Progenitor cell of endocrine pancreas (in vitro differentiated cells): ENCODE data around the gene CD28. TPM values are rescaled to one million over a fixed set of nuclear protein-coding genes. Genes with fewer than 3 reads are reported as not detected.

Experiments
- DNase-seq: peaks from one replicate; pipeline ENCODE4 v3.0.0; 2021; ENCODE audit warnings: low spot score; ENCODE audit not compliant: unreplicated experiment
- H3K27ac Mint-ChIP-seq: 2 replicates; pipeline ENCODE4 v1.8.0; 2021; ENCODE audit warnings: mild to moderate bottlenecking, moderate library complexity, mixed read lengths
- H3K27me3 Mint-ChIP-seq: 2 replicates; pipeline ENCODE4 v1.8.0; 2021; ENCODE audit warnings: mixed read lengths
- H3K36me3 Mint-ChIP-seq: 2 replicates; pipeline ENCODE4 v1.8.0; 2022; ENCODE audit warnings: mixed read lengths; ENCODE audit not compliant: insufficient read depth
- H3K4me1 Mint-ChIP-seq: 2 replicates; pipeline ENCODE4 v1.8.0; 2021; ENCODE audit warnings: low read depth, mixed read lengths
- H3K4me3 Mint-ChIP-seq: 2 replicates; pipeline ENCODE4 v1.8.0; 2021; ENCODE audit warnings: low read depth, mild to moderate bottlenecking, moderate library complexity, mixed read lengths
- H3K9me3 Mint-ChIP-seq: 2 replicates; pipeline ENCODE4 v1.8.0; 2021; ENCODE audit warnings: low read depth, mixed read lengths
- total RNA-seq: library from RNA; stranded (reverse); gene quantifications from 2 replicates; pipeline ENCODE4 v1.2.1, GENCODE V29; 2021
- TF ChIP-seq, protein P1 (sequence below): fragments of 200-600 bp; sonication (generic); IDR thresholded peaks from one replicate; pipeline ENCODE4 v1.5.0; 2021; ENCODE audit warnings: antibody characterized with exemption, mild to moderate bottlenecking; ENCODE audit not compliant: unreplicated experiment

CD28 gene
- total RNA-seq, 1 donor from 2014 or later: not detected

DNA sequence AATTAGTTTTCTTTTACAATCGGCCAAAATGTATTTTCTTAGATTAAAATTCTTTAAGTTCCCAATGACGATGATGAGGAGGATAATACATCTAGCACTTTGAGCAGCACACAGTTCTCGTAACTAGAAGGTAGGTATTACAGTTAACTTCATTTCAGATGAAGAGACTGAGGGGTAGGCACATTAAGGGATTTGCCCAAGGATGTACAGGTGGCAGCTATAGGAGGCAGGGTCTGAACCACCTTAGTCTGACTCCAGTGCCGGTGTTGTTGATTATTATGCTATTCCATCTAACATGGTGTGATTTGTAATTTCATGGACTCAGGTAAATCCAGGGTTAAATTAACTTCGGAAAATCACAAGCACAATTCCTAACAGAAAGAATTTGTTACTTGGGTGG is 1.1 kb downstream of the CD28 start:
- Mint-ChIP-seq H3K4me3 (no peak overlapping the region), H3K9me3 (peaks cover 6% of the 10 kb centered on the region), H3K36me3 (no peaks in the 10 kb centered on the region), H3K27me3 (no peaks in the 10 kb centered on the region), H3K4me1 (peaks cover 2% of the 10 kb centered on the region), H3K27ac (no peak overlapping the region)
- TF ChIP-seq, protein P1, sequence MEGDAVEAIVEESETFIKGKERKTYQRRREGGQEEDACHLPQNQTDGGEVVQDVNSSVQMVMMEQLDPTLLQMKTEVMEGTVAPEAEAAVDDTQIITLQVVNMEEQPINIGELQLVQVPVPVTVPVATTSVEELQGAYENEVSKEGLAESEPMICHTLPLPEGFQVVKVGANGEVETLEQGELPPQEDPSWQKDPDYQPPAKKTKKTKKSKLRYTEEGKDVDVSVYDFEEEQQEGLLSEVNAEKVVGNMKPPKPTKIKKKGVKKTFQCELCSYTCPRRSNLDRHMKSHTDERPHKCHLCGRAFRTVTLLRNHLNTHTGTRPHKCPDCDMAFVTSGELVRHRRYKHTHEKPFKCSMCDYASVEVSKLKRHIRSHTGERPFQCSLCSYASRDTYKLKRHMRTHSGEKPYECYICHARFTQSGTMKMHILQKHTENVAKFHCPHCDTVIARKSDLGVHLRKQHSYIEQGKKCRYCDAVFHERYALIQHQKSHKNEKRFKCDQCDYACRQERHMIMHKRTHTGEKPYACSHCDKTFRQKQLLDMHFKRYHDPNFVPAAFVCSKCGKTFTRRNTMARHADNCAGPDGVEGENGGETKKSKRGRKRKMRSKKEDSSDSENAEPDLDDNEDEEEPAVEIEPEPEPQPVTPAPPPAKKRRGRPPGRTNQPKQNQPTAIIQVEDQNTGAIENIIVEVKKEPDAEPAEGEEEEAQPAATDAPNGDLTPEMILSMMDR: no peak
- no peak for DNase-seq

GRCh38 chr2:203708846-203709396 is 2.5 kb downstream of the CD28 start:
- Mint-ChIP-seq H3K27me3 (no peaks in the 10 kb centered on the region), H3K27ac (no peak overlapping the region), H3K4me1 (peaks cover 6% of the 10 kb centered on the region), H3K9me3 (no peaks in the 10 kb centered on the region), H3K4me3 (no peak overlapping the region), H3K36me3 (no peaks in the 10 kb centered on the region)
- no peak for DNase-seq
- TF ChIP-seq, protein P1: no peak

DNA sequence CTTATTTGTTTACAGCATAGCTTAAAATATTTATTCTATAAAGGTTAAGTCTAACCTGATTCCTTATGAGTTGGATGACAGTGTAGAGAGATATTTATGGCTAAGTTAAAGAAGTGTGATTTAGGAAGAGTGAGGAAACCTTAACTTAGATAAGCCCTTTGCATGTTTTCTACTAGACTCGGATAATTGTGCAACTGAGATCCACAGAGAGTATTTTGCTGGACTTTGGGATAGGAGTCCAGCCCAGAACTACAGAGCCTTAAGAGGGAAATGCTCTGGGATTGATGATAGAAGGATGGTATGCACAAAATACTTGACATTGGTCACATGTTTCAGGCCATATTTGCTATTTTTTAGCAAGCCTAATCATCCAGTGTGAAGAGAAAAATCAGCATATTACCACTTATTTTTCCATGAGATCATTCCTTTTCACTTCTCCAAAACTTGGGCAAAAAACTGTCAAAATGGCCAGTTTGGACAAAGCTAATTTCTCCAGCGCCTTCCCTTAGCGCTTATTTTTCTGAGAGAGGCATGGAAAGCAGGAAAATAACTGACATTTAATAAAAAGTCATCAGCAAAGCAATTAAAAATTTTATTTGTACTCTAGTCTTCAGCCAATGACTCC is 3.1 kb downstream of the CD28 start:
- TF ChIP-seq, protein P1: no peak
- Mint-ChIP-seq H3K4me3 (no peak overlapping the region), H3K27me3 (no peaks in the 10 kb centered on the region), H3K36me3 (no peaks in the 10 kb centered on the region), H3K9me3 (no peaks in the 10 kb centered on the region), H3K27ac (no peak overlapping the region), H3K4me1 (peaks cover 6% of the 10 kb centered on the region)
- no peak for DNase-seq

GRCh38 chr2:203710226-203710625 is 3.8 kb downstream of the CD28 start:
- H3K36me3 Mint-ChIP-seq: no peaks in the 10 kb centered on the region
- TF ChIP-seq, protein P1: no peak
- no peaks in the 10 kb centered on the region for H3K27me3 Mint-ChIP-seq
- H3K27ac Mint-ChIP-seq: no peak overlapping the region
- no peak overlapping the region for H3K4me3 Mint-ChIP-seq
- H3K9me3 Mint-ChIP-seq: no peaks in the 10 kb centered on the region
- peaks cover 6% of the 10 kb centered on the region for H3K4me1 Mint-ChIP-seq
- no peak for DNase-seq

- H3K9me3 Mint-ChIP-seq: no peaks in the 10 kb centered on the region
- no peaks in the 10 kb centered on the region for H3K36me3 Mint-ChIP-seq
- no peak for DNase-seq
- H3K4me1 Mint-ChIP-seq: peaks cover 6% of the 10 kb centered on the region
- no peak overlapping the region for H3K4me3 Mint-ChIP-seq
- no peaks in the 10 kb centered on the region for H3K27me3 Mint-ChIP-seq
- TF ChIP-seq, protein P1: no peak
- H3K27ac Mint-ChIP-seq: no peak overlapping the region
Observed at GRCh38 chr2:203710952-203711351, 4.5 kb downstream of the CD28 start.
